ENCODE results near the gene ADCY9.

GRCh38 chr16:4032768-4033167, 83.5 kb downstream of the ADCY9 start:
- no peak for TF ChIP-seq CTCF (IDR thresholded peaks at IDR 0.05; ENCODE audit: low read depth, low read length)
- TF ChIP-seq POLR2A (IDR thresholded peaks at IDR 0.05; ENCODE audit: extremely low read depth, insufficient read length) = no peak
- TF ChIP-seq MYC (IDR thresholded peaks at IDR 0.05; ENCODE audit: low read depth, low read length) = peak; percentile 98
